AG09309 (cell line): ENCODE measurements around the gene NAALADL2.

ENCODE experiments used
- DNase-seq: peaks from one replicate; pipeline ENCODE4 v3.0.0-alpha.2; 2010; ENCODE audit warnings: low read depth
- H3K4me3 ChIP-seq: 2 replicates; pipeline ENCODE4 v1.5.1; 2011; ENCODE audit warnings: mild to moderate bottlenecking, low read depth, low read length, moderate library complexity; ENCODE audit not compliant: control insufficient read depth
- CTCF ChIP-seq: IDR thresholded peaks from 2 replicates; pipeline ENCODE4 v1.5.1; 2011; ENCODE audit warnings: mild to moderate bottlenecking, low read depth, low read length, inconsistent platforms; ENCODE audit not compliant: insufficient read depth, control insufficient read depth; ENCODE audit errors: missing control alignments

The NAALADL2 gene

GRCh38 chr3:175009295-175009694, 150.2 kb downstream of the NAALADL2 start:
- no peak for TF ChIP-seq CTCF
- no peak overlapping the region for H3K4me3 ChIP-seq
- DNase-seq = no peak

DNA sequence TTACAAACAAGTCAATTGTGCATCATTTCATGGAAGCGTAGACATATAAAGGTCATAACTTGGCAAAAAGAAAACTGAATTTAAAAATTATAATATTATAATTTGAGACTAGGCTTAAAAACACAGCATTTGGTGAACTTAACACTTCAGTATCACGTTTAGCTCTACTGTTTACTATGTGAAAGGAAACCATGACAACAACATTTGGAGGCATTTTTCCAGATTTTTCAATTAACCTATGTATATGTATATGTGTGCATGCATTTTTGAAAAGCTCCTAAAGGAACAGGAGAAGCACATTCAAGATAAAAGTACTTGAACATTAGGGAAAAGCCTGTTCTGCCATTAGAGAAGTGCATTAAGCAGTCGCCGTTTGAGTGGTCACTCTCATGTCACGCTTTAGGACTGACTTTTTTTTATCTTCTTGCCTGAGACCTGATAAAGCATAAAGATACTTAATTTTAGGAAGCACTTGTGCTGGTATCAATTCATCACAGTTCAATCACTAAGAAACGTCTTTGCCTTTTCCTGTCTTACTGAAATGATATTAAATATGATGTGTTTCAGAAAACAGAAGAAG, 156.0 kb downstream of the NAALADL2 start:
- no peak for TF ChIP-seq CTCF
- H3K4me3 ChIP-seq = no peak overlapping the region
- no peak for DNase-seq

DNA sequence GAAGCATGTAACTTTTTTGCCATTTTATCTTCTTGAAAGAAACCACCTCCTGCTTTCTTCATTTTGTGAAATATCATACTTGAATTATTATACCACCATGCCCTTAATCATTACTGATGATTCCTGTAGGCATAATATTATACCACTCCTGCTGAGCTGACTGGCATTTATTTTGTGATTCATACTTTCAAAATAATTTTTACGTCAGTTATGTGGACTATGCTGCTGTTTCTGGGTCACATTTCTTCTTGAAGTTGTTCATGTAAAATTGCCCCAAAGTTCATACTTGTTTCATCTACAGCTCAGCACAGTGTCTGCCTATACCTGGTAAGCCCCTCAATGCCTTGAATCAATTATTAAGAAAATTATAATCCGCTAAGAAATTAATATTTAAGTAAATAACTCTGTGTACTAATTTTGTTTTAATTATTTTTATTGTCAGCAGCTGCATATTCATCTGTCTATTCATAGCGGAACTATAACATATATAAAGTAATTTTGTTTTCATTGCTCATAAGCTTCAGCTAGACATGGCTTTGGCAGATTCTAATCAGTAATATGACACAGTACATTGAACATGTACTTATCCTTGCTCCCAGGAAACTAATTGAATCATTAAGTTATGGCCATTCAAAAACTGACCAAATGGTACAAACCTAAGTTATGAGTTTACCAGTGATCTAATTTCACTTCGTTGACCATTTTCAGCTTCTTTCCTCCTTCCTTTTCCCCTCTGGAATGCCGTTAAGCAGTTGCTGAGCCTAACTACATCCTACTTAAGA, 160.0 kb downstream of the NAALADL2 start:
- no peak overlapping the region for H3K4me3 ChIP-seq
- DNase-seq = no peak
- TF ChIP-seq CTCF = no peak

DNA sequence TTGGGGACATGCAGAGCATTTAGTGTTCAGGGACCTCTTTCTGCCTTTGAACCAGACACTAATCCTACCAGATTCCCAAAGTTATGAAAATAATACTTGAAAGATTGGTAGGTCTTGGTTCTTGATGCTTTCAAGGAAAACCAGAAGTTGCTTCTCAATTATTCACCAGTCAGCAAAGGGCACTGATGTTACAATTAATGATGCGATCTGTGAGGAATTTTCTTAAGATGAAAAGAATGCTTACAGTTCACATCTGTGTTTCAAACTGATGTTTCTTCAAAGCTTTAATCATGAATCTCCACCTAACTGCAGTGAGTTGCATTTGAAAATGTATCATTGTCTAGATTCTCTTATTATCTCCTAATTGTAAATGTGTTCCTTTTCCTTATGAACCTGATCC, 161.0 kb downstream of the NAALADL2 start:
- no peak for TF ChIP-seq CTCF
- H3K4me3 ChIP-seq = no peak overlapping the region
- DNase-seq = no peak

DNA sequence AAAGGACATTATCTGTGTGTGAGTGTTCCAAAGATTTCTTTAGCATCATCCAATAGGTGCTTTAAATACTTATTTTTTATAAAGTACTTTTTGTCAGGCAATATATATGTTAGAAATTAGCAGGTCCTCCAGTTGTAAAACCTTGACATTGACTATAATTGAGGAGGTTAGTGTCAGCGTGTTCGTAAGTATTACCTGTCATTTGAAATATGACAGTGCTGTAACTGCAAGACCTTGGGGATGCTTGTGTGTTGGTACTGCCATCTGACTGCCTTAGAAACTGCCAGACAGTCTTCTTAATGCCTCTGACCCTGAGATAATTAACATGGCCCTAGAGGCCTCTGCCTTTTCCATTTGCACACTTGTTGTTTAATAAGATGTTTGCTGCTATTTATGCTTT, 170.7 kb downstream of the NAALADL2 start:
- no peak overlapping the region for H3K4me3 ChIP-seq
- no peak for DNase-seq

DNA sequence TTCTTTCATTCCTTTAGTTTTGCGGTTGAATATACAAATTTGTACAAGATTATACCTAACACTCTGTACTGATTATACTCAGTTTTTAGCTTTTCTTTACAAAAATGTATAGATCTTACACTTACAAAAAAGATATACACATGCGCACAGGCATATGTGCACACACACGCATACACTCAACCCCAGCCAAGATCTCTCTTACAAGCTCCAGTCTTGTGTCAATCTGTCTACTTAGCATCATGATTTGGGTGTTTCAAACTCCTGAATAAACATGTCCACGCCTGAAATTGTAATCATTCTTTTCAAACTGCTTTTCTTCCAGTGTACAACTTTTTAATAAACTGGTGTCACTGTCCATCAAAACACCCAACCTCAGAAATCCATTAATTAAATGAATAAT, 180.7 kb downstream of the NAALADL2 start:
- DNase-seq = no peak
- no peak overlapping the region for H3K4me3 ChIP-seq
- TF ChIP-seq CTCF = no peak

More for the DNA sequence above, 170.7 kb downstream of the NAALADL2 start:
- no peak for TF ChIP-seq CTCF
